ENCODE results near the gene UBE3D.
"Not testable (repeated sequence)": the region's sequence is repeated elsewhere in the genome, so short reads cannot be mapped to it uniquely, and the experiment has no call there.

UBE3D gene

GRCh38 chr6:82971877-82972460 lies 93.7 kb downstream of the UBE3D start:
- DNase-seq: no peak

GRCh38 chr6:82970839-82971238 lies 94.8 kb downstream of the UBE3D start:
- DNase-seq: no peak

- DNase-seq: no peak
These were observed 96.9 kb downstream of the UBE3D start for GRCh38 chr6:82968708-82969107.

GRCh38 chr6:82963191-82963925 lies 102.3 kb downstream of the UBE3D start:
- DNase-seq: peak; percentile 19

- DNase-seq: no peak
These were observed 106.2 kb downstream of the UBE3D start for GRCh38 chr6:82959385-82959941.

- DNase-seq: no peak
These were observed 107.1 kb downstream of the UBE3D start for GRCh38 chr6:82958551-82958950.

GRCh38 chr6:82957868-82958245 lies 107.8 kb downstream of the UBE3D start:
- DNase-seq: no peak

- DNase-seq: peak; percentile 4
These were observed 108.3 kb downstream of the UBE3D start for GRCh38 chr6:82957171-82957867.

- DNase-seq: no peak
These were observed 109.8 kb downstream of the UBE3D start for GRCh38 chr6:82955841-82956240.

- DNase-seq: no peak
These were observed 110.6 kb downstream of the UBE3D start for GRCh38 chr6:82954937-82955577.

GRCh38 chr6:82954356-82954755 lies 111.3 kb downstream of the UBE3D start:
- DNase-seq: no peak

- no peak for DNase-seq
These were observed 111.8 kb downstream of the UBE3D start for GRCh38 chr6:82953871-82954270.

GRCh38 chr6:82951935-82952334 lies 113.7 kb downstream of the UBE3D start:
- no peak for DNase-seq

- DNase-seq: no peak
These were observed 114.3 kb downstream of the UBE3D start for GRCh38 chr6:82951389-82951788.

GRCh38 chr6:82930915-82931314 lies 134.7 kb downstream of the UBE3D start:
- not testable (repeated sequence) for DNase-seq

GRCh38 chr6:82924799-82925535 lies 140.7 kb downstream of the UBE3D start:
- no peak for DNase-seq

- DNase-seq: no peak
These were observed 144.4 kb downstream of the UBE3D start for GRCh38 chr6:82921258-82921657.

GRCh38 chr6:82917346-82918064 lies 148.1 kb downstream of the UBE3D start:
- no peak for DNase-seq

- no peak for DNase-seq
These were observed 150.0 kb downstream of the UBE3D start for GRCh38 chr6:82915666-82916065.

GRCh38 chr6:82914511-82914910 lies 151.1 kb downstream of the UBE3D start:
- no peak for DNase-seq

- no peak for DNase-seq
These were observed 154.8 kb downstream of the UBE3D start for GRCh38 chr6:82910820-82911219.

- DNase-seq: no peak
These were observed 155.2 kb downstream of the UBE3D start for GRCh38 chr6:82910395-82910794.

Data from hematopoietic multipotent progenitor cell treated with erythropoietin and hydrocortisone succinate and interleukin-3 and kit ligand, for 4 days (in vitro differentiated cells).